PC-3 (cell line): ENCODE measurements around the gene LENG9. TPM values are rescaled to one million over a fixed set of nuclear protein-coding genes. Genes with fewer than 3 reads are reported as not detected.

Experiments used
- ATAC-seq: fragments of 200-7000 bp; cut with Tn5 transposase; 2 replicates; pipeline ENCODE4 v1.9.1; 2020; ENCODE audit warnings: mild to moderate bottlenecking, moderate library complexity
- BruUV-seq: library from RNA; stranded (reverse); fragments of 400-500 nt; replicated peaks from 2 replicates; lab custom pipeline; 2021; lab: Mats Ljungman, UMichigan
- CTCF ChIA-PET: fragments of 300-600 bp; sonication (Branson Sonifier 250); formaldehyde crosslinking; loops from one replicate; lab custom pipeline; 2022; ENCODE audit warnings: antibody characterized with exemption; lab: Charles Lee
- POLR2A ChIA-PET: fragments of 300-600 bp; sonication (Branson Sonifier 250); formaldehyde crosslinking; loops from one replicate; lab custom pipeline; 2022; ENCODE audit warnings: antibody characterized with exemption; ENCODE audit not compliant: unreplicated experiment; lab: Charles Lee
- DNase-seq: peaks from one replicate; pipeline ENCODE4 v3.0.0-alpha.2; 2015
- H2AFZ ChIP-seq: fragments of 300-600 bp; sonication (generic); 2 replicates; pipeline ENCODE4 v1.6.0; 2016; ENCODE audit warnings: antibody characterized with exemption, low read length
- H3F3A ChIP-seq: fragments of 300-600 bp; sonication (generic); one replicate; pipeline ENCODE4 v1.6.0; 2017; ENCODE audit warnings: antibody characterized with exemption, low read length, control low read depth, mild to moderate bottlenecking; ENCODE audit not compliant: unreplicated experiment
- H3K27ac ChIP-seq: fragments of 300-600 bp; sonication (generic); 2 replicates; pipeline ENCODE4 v1.5.1; 2016; ENCODE audit warnings: mild to moderate bottlenecking, low read length
- H3K27me3 ChIP-seq: fragments of 300-600 bp; sonication (generic); 2 replicates; pipeline ENCODE4 v1.6.1; 2016; ENCODE audit warnings: low read length, mixed read lengths
- H3K36me3 ChIP-seq: fragments of 300-600 bp; sonication (generic); 2 replicates; pipeline ENCODE4 v1.6.1; 2016; ENCODE audit warnings: low read depth, mixed run types, low read length, mixed read lengths
- H3K4me1 ChIP-seq: fragments of 300-600 bp; sonication (generic); 2 replicates; pipeline ENCODE4 v1.5.1; 2016; ENCODE audit warnings: low read length; ENCODE audit not compliant: insufficient read depth
- H3K4me2 ChIP-seq: fragments of 300-600 bp; sonication (generic); 2 replicates; pipeline ENCODE4 v1.6.0; 2016; ENCODE audit warnings: low read length
- H3K4me3 ChIP-seq: fragments of 300-600 bp; sonication (generic); 2 replicates; pipeline ENCODE4 v1.5.1; 2016; ENCODE audit warnings: mild to moderate bottlenecking, low read length, mixed read lengths
- H3K79me2 ChIP-seq: fragments of 300-600 bp; sonication (generic); 2 replicates; pipeline ENCODE4 v1.6.1; 2017; ENCODE audit warnings: low read length, mixed read lengths
- H3K9ac ChIP-seq: fragments of 300-600 bp; sonication (generic); 2 replicates; pipeline ENCODE4 v1.6.0; 2016; ENCODE audit warnings: mild to moderate bottlenecking, low read length
- H3K9me2 ChIP-seq: fragments of 300-600 bp; sonication (generic); replicated peaks from 2 replicates; pipeline ENCODE4 v1.6.1; 2016; ENCODE audit warnings: mixed run types, low read length, mixed read lengths
- H3K9me3 ChIP-seq: fragments of 300-600 bp; sonication (generic); 2 replicates; pipeline ENCODE4 v1.6.1; 2016; ENCODE audit warnings: low read length, mixed read lengths
- H4K20me1 ChIP-seq: fragments of 300-600 bp; sonication (generic); 2 replicates; pipeline ENCODE4 v1.6.1; 2016; ENCODE audit warnings: low read length, mixed read lengths
- CTCF ChIP-seq: fragments of 300-600 bp; sonication (generic); conservative IDR thresholded peaks from 2 replicates; pipeline ENCODE4 v1.5.1; 2017; ENCODE audit warnings: antibody characterized with exemption, low read depth, mild to moderate bottlenecking, low read length
- EZH2 ChIP-seq: fragments of 300-600 bp; sonication (generic); IDR thresholded peaks from one replicate; pipeline ENCODE4 v1.6.1; 2017; ENCODE audit warnings: antibody characterized with exemption, mild to moderate bottlenecking, low read length; ENCODE audit not compliant: unreplicated experiment
- EZH2phosphoT487 ChIP-seq: fragments of 300-600 bp; sonication (generic); IDR thresholded peaks from 2 replicates; pipeline ENCODE4 v1.6.1; 2018; ENCODE audit warnings: mild to moderate bottlenecking, antibody characterized with exemption, low read length, borderline replicate concordance
- intact Hi-C: fragments of 100-400 bp; cut with micrococcal nuclease; formaldehyde crosslinking; loops from 2 replicates; pipeline ENCODE4 v1.9.0; 2023
- total RNA-seq: library from RNA; depleted of rRNA; stranded (reverse); fragments of >200 nt; gene quantifications from 2 replicates; pipeline ENCODE4 v1.2.3, GENCODE V29; 2014

LENG9 gene
- total RNA-seq, 1 experiment from 2014 or later = 7.1 TPM

GRCh38 chr19:54448774-54449700 lies 14.5 kb downstream of the LENG9 start, which contains the start of gene LENG8:
LENG8 (plus strand) TSS chr19:54449199; CDS start chr19:54451345, 2,146 bp downstream.
- Histone ChIP-seq H3K9me2 (no peaks in the 10 kb centered on the region), H3K4me1 (peaks cover 27% of the 10 kb centered on the region), H3K4me3 (peak within 1 kb of the TSS; percentile 84), H3F3A (no peaks in the 10 kb centered on the region), H2AFZ (peak within 1 kb of the TSS; percentile 74), H3K9ac (peak within 1 kb of the TSS; percentile 98), H3K27me3 (no peaks in the 10 kb centered on the region), H3K4me2 (peak within 1 kb of the TSS; percentile 95), H4K20me1 (peaks cover 51% of the 10 kb centered on the region), H3K27ac (peak within 1 kb of the TSS; percentile 82), H3K79me2 (peaks cover 81% of the 10 kb centered on the region), H3K36me3 (peaks cover 35% of the 10 kb centered on the region), H3K9me3 (no peaks in the 10 kb centered on the region)
- TF ChIP-seq EZH2 (no peak), CTCF (no peak), EZH2phosphoT487 (no peak)
- DNase-seq = peak; percentile 99
- BruUV-seq = no TSS peak
- intact Hi-C loops = loop anchor here (2.0 kb wide), 1 partner anchor 14 kb away; the partner anchor contains the start of gene LENG9
- peak; percentile 93 for ATAC-seq
- ChIA-PET CTCF (interaction anchor here (1.0 to 1.1 kb wide), 2 partner anchors 14 to 15 kb away, joined by 3 read pairs; partner anchors contain the start of gene LENG9), POLR2A (interaction anchor here (0.6 to 1.0 kb wide), 5 partner anchors 15 to 718 kb away, joined by 3 to 6 read pairs (median 4); partner anchors contain the start of genes LENG9 and MBOAT7)

- peak overlapping the region; percentile 82 for H3K27ac ChIP-seq
- H3K79me2 ChIP-seq = peaks cover 73% of the 10 kb centered on the region
- H3K9me3 ChIP-seq = no peaks in the 10 kb centered on the region
- H3K36me3 ChIP-seq = peaks cover 29% of the 10 kb centered on the region
- no peaks in the 10 kb centered on the region for H3K9me2 ChIP-seq
- H3K27me3 ChIP-seq = no peaks in the 10 kb centered on the region
- ATAC-seq (peak; percentile 35), DNase-seq (peak; percentile 54)
- H3F3A ChIP-seq = no peaks in the 10 kb centered on the region
- H3K4me3 ChIP-seq = peak overlapping the region; percentile 84
- peak overlapping the region; percentile 98 for H3K9ac ChIP-seq
- peak overlapping the region; percentile 95 for H3K4me2 ChIP-seq
- intact Hi-C loops = loop anchor here (2.0 kb wide), 1 partner anchor 15 kb away; the partner anchor contains the start of gene LENG9
- TF ChIP-seq CTCF (no peak), EZH2 (no peak), EZH2phosphoT487 (no peak)
- H3K4me1 ChIP-seq = peaks cover 27% of the 10 kb centered on the region
- POLR2A ChIA-PET = interaction anchor here (0.6 to 1.0 kb wide), 4 partner anchors 15 to 719 kb away, joined by 3 to 6 read pairs (median 4); partner anchors contain the start of genes LENG9 and MBOAT7
- BruUV-seq = TSS peak; percentile 65
- H4K20me1 ChIP-seq = peaks cover 42% of the 10 kb centered on the region
- CTCF ChIA-PET = interaction anchor here (0.6 to 1.1 kb wide), 3 partner anchors 14 to 278 kb away, joined by 3 to 4 read pairs (median 3); partner anchors contain the start of gene LENG9
- H2AFZ ChIP-seq = peak overlapping the region; percentile 53
These were observed 15.4 kb downstream of the LENG9 start for GRCh38 chr19:54448040-54448773.
